ENCODE results near the gene AGRN. TPM values are rescaled to one million over a fixed set of nuclear protein-coding genes. Genes with fewer than 3 reads are reported as not detected.
A peak's percentile ranks its signal among the peaks of the same experiment; 100 is the strongest.

Gene AGRN
- total RNA-seq, 1 experiment from 2014 or later: 184 TPM

DNA sequence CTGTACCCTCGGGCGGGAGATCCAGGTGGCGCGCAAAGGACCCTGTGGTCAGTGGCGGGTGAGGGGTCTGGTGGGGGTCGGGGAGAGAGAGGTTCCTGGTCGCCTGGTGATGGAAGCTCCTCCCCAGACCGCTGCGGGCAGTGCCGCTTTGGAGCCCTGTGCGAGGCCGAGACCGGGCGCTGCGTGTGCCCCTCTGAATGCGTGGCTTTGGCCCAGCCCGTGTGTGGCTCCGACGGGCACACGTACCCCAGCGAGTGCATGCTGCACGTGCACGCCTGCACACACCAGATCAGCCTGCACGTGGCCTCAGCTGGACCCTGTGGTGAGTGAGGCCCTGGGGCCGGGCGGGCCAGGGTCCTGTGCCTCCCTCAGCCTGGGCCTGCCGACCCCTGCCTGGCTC lies 23.5 kb downstream of the AGRN start:
- Mint-ChIP-seq H3K27ac (peak overlapping the region; percentile 36; the same call in 1 of the 2 replicates), H3K27me3 (ENCODE audit: low read depth) (peaks cover 18% of the 10 kb centered on the region), H3K9me3 (no peaks in the 10 kb centered on the region), H3K4me3 (no peak overlapping the region), H3K4me1 (peaks cover 5% of the 10 kb centered on the region), H3K36me3 (peaks cover 10% of the 10 kb centered on the region)
- ChIA-PET POLR2A (no interaction called here), CTCF (interaction anchor here (1.5 kb wide), 1 partner anchor 21 kb away, joined by 4 read pairs; no protein-coding TSS in a partner anchor)
- no peak for TF ChIP-seq NFATC4 (CRISPR knock-in tag; IDR thresholded peaks at IDR 0.05)
- TF ChIP-seq ZNF317 (CRISPR knock-in tag; IDR thresholded peaks at IDR 0.05; ENCODE audit: borderline replicate concordance, low read depth): no peak
- no peak for TF ChIP-seq ZNF121 (CRISPR knock-in tag; IDR thresholded peaks at IDR 0.05)
- TF ChIP-seq, protein P1, sequence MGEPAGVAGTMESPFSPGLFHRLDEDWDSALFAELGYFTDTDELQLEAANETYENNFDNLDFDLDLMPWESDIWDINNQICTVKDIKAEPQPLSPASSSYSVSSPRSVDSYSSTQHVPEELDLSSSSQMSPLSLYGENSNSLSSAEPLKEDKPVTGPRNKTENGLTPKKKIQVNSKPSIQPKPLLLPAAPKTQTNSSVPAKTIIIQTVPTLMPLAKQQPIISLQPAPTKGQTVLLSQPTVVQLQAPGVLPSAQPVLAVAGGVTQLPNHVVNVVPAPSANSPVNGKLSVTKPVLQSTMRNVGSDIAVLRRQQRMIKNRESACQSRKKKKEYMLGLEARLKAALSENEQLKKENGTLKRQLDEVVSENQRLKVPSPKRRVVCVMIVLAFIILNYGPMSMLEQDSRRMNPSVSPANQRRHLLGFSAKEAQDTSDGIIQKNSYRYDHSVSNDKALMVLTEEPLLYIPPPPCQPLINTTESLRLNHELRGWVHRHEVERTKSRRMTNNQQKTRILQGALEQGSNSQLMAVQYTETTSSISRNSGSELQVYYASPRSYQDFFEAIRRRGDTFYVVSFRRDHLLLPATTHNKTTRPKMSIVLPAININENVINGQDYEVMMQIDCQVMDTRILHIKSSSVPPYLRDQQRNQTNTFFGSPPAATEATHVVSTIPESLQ (CRISPR knock-in tag; IDR thresholded peaks at IDR 0.05): no peak
- TF ChIP-seq, protein P2, sequence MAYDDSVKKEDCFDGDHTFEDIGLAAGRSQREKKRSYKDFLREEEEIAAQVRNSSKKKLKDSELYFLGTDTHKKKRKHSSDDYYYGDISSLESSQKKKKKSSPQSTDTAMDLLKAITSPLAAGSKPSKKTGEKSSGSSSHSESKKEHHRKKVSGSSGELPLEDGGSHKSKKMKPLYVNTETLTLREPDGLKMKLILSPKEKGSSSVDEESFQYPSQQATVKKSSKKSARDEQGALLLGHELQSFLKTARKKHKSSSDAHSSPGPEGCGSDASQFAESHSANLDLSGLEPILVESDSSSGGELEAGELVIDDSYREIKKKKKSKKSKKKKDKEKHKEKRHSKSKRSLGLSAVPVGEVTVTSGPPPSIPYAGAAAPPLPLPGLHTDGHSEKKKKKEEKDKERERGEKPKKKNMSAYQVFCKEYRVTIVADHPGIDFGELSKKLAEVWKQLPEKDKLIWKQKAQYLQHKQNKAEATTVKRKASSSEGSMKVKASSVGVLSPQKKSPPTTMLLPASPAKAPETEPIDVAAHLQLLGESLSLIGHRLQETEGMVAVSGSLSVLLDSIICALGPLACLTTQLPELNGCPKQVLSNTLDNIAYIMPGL (CRISPR knock-in tag; IDR thresholded peaks at IDR 0.05): no peak
- TF ChIP-seq, protein P3, sequence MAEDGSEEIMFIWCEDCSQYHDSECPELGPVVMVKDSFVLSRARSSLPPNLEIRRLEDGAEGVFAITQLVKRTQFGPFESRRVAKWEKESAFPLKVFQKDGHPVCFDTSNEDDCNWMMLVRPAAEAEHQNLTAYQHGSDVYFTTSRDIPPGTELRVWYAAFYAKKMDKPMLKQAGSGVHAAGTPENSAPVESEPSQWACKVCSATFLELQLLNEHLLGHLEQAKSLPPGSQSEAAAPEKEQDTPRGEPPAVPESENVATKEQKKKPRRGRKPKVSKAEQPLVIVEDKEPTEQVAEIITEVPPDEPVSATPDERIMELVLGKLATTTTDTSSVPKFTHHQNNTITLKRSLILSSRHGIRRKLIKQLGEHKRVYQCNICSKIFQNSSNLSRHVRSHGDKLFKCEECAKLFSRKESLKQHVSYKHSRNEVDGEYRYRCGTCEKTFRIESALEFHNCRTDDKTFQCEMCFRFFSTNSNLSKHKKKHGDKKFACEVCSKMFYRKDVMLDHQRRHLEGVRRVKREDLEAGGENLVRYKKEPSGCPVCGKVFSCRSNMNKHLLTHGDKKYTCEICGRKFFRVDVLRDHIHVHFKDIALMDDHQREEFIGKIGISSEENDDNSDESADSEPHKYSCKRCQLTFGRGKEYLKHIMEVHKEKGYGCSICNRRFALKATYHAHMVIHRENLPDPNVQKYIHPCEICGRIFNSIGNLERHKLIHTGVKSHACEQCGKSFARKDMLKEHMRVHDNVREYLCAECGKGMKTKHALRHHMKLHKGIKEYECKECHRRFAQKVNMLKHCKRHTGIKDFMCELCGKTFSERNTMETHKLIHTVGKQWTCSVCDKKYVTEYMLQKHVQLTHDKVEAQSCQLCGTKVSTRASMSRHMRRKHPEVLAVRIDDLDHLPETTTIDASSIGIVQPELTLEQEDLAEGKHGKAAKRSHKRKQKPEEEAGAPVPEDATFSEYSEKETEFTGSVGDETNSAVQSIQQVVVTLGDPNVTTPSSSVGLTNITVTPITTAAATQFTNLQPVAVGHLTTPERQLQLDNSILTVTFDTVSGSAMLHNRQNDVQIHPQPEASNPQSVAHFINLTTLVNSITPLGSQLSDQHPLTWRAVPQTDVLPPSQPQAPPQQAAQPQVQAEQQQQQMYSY (CRISPR knock-in tag; IDR thresholded peaks at IDR 0.05): no peak
- TF ChIP-seq, protein P4, sequence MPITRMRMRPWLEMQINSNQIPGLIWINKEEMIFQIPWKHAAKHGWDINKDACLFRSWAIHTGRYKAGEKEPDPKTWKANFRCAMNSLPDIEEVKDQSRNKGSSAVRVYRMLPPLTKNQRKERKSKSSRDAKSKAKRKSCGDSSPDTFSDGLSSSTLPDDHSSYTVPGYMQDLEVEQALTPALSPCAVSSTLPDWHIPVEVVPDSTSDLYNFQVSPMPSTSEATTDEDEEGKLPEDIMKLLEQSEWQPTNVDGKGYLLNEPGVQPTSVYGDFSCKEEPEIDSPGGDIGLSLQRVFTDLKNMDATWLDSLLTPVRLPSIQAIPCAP (CRISPR knock-in tag; IDR thresholded peaks at IDR 0.05): no peak
- TF ChIP-seq CBFB (CRISPR knock-in tag; IDR thresholded peaks at IDR 0.05; ENCODE audit: low read depth): no peak
- TF ChIP-seq, protein P5, sequence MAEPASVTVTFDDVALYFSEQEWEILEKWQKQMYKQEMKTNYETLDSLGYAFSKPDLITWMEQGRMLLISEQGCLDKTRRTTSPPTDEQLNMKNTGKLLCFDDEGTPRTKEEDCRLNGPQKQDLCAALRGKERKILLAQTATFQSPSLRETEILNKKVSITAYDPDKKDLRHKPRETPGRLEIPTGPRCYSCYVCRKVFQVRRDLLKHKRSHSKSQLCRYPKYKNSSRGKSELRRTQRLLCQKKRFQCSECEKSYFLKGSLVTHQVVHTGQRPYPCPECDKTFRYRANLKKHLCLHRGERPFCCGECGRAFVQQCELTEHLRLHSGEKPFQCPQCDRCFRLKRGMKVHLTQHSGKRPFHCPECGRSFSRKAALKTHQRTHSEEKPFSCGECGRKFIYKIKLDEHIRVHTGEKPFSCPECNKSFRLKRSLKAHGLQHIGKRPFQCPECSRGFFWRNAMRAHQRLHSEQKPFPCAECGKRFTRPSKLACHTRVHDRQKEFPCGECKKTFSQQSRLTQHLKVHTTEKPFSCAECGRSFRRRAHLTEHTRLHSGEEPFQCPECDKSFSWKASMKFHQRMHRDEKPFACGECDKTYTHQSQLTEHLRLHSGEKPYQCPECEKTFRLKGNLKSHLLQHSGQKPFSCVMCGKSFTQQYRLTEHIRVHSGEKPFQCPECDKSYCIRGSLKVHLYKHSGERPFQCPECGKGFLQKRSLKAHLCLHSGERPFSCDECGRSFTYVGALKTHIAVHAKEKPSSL (CRISPR knock-in tag; conservative IDR thresholded peaks at IDR 0.05): no peak
- TF ChIP-seq, protein P6, sequence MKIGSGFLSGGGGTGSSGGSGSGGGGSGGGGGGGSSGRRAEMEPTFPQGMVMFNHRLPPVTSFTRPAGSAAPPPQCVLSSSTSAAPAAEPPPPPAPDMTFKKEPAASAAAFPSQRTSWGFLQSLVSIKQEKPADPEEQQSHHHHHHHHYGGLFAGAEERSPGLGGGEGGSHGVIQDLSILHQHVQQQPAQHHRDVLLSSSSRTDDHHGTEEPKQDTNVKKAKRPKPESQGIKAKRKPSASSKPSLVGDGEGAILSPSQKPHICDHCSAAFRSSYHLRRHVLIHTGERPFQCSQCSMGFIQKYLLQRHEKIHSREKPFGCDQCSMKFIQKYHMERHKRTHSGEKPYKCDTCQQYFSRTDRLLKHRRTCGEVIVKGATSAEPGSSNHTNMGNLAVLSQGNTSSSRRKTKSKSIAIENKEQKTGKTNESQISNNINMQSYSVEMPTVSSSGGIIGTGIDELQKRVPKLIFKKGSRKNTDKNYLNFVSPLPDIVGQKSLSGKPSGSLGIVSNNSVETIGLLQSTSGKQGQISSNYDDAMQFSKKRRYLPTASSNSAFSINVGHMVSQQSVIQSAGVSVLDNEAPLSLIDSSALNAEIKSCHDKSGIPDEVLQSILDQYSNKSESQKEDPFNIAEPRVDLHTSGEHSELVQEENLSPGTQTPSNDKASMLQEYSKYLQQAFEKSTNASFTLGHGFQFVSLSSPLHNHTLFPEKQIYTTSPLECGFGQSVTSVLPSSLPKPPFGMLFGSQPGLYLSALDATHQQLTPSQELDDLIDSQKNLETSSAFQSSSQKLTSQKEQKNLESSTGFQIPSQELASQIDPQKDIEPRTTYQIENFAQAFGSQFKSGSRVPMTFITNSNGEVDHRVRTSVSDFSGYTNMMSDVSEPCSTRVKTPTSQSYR (CRISPR knock-in tag; IDR thresholded peaks at IDR 0.05): no peak
- no peak for ATAC-seq
- no peak for DNase-seq (ENCODE audit: low spot score)

DNA sequence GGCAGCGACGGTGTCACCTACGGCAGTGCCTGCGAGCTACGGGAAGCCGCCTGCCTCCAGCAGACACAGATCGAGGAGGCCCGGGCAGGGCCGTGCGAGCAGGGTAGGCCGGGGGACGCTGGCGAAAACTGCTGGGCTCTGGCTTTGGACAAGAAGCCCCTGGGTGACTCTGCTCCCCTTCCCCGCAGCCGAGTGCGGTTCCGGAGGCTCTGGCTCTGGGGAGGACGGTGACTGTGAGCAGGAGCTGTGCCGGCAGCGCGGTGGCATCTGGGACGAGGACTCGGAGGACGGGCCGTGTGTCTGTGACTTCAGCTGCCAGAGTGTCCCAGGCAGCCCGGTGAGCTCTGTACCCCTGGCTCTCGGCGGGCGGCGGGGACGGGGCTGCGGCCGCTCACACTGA lies 24.0 kb downstream of the AGRN start:
- peaks cover 10% of the 10 kb centered on the region for H3K36me3 Mint-ChIP-seq
- no peak overlapping the region for H3K4me3 Mint-ChIP-seq
- TF ChIP-seq IRF2 (CRISPR knock-in tag; IDR thresholded peaks at IDR 0.05; ENCODE audit: borderline replicate concordance, low read depth): no peak
- TF ChIP-seq ZNF317 (CRISPR knock-in tag; IDR thresholded peaks at IDR 0.05; ENCODE audit: borderline replicate concordance, low read depth): no peak
- TF ChIP-seq, protein P7, sequence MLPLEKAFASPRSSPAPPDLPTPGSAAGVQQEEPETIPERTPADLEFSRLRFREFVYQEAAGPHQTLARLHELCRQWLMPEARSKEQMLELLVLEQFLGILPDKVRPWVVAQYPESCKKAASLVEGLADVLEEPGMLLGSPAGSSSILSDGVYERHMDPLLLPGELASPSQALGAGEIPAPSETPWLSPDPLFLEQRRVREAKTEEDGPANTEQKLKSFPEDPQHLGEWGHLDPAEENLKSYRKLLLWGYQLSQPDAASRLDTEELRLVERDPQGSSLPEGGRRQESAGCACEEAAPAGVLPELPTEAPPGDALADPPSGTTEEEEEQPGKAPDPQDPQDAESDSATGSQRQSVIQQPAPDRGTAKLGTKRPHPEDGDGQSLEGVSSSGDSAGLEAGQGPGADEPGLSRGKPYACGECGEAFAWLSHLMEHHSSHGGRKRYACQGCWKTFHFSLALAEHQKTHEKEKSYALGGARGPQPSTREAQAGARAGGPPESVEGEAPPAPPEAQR (CRISPR knock-in tag; IDR thresholded peaks at IDR 0.05): no peak
- no peak for TF ChIP-seq SMAD4 (CRISPR knock-in tag; IDR thresholded peaks at IDR 0.05)
- TF ChIP-seq, protein P8, sequence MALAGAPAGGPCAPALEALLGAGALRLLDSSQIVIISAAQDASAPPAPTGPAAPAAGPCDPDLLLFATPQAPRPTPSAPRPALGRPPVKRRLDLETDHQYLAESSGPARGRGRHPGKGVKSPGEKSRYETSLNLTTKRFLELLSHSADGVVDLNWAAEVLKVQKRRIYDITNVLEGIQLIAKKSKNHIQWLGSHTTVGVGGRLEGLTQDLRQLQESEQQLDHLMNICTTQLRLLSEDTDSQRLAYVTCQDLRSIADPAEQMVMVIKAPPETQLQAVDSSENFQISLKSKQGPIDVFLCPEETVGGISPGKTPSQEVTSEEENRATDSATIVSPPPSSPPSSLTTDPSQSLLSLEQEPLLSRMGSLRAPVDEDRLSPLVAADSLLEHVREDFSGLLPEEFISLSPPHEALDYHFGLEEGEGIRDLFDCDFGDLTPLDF (CRISPR knock-in tag; IDR thresholded peaks at IDR 0.05): no peak
- no peak for TF ChIP-seq TP53 (CRISPR knock-in tag; IDR thresholded peaks at IDR 0.05)
- TF ChIP-seq JUN (CRISPR knock-in tag; IDR thresholded peaks at IDR 0.05): no peak
- TF ChIP-seq, protein P9, sequence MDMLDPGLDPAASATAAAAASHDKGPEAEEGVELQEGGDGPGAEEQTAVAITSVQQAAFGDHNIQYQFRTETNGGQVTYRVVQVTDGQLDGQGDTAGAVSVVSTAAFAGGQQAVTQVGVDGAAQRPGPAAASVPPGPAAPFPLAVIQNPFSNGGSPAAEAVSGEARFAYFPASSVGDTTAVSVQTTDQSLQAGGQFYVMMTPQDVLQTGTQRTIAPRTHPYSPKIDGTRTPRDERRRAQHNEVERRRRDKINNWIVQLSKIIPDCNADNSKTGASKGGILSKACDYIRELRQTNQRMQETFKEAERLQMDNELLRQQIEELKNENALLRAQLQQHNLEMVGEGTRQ (CRISPR knock-in tag; IDR thresholded peaks at IDR 0.05): no peak

More for the DNA sequence above, 24.0 kb downstream of the AGRN start:
- Mint-ChIP-seq H3K27me3 (ENCODE audit: low read depth) (peaks cover 13% of the 10 kb centered on the region), H3K9me3 (no peaks in the 10 kb centered on the region), H3K4me1 (peaks cover 5% of the 10 kb centered on the region), H3K27ac (no peak overlapping the region)
- POLR2A ChIA-PET: no interaction called here
- no peak for DNase-seq (ENCODE audit: low spot score)
- no peak for ATAC-seq
- CTCF ChIA-PET: interaction anchor here (1.5 kb wide), 1 partner anchor 20 kb away, joined by 4 read pairs; no protein-coding TSS in a partner anchor

Data from WTC11 (cell line).